Transverse colon (tissue), 3 donors: ENCODE data around the gene GCNT1.

Source experiments
- CTCF ChIP-seq, 5 experiments: fragments of 200-600 bp in 3 of 5; fragments of 450-650 bp in 2 of 5; sonication (generic) in 3 of 5; IDR thresholded peaks; 1 replicate in 2 of 5; 2 replicates in 3 of 5; pipeline ENCODE4 v1.5.1; 2016 to 2017; ENCODE audit warnings: antibody characterized with exemption in 5 of 5, inconsistent platforms in 3 of 5, mild to moderate bottlenecking in 2 of 5, moderate library complexity in 1 of 5
- EP300 ChIP-seq: sonication (generic); formaldehyde crosslinking; IDR thresholded peaks from one replicate; pipeline ENCODE4 v1.6.1; 2017; ENCODE audit warnings: antibody characterized with exemption, low read depth
- POLR2A ChIP-seq: fragments of 450-650 bp; IDR thresholded peaks from one replicate; pipeline ENCODE4 v1.6.1; 2016; ENCODE audit warnings: antibody characterized with exemption, mild to moderate bottlenecking, moderate library complexity

GRCh38 chr9:76413658-76414057 lies 45.3 kb upstream of the GCNT1 start:
- TF ChIP-seq CTCF (IDR thresholded peaks at IDR 0.05) (no peak), EP300 (no peak), POLR2A (no peak)
